Thoracic aorta (tissue), 2 donors: ENCODE data around the gene TRIM63. TPM values are rescaled to one million over a fixed set of nuclear protein-coding genes. Genes with fewer than 3 reads are reported as not detected.

Source experiments
- ATAC-seq: fragments of 150-250 bp; one replicate; pipeline ENCODE4 v1.8.0; 2017; ENCODE audit warnings: low read depth; ENCODE audit not compliant: insufficient number of reproducible peaks, low FRiP score
- DNase-seq: peaks from one replicate; pipeline ENCODE4 v3.0.0-alpha.2; 2020; ENCODE audit warnings: low spot score
- H3K27ac ChIP-seq, 2 donors: fragments of 200-600 bp; sonication (generic); 1 replicate in 1 of 2; 2 replicates in 1 of 2; pipeline ENCODE4 v1.5.1; 2016; ENCODE audit warnings: mild to moderate bottlenecking in 2 of 2, moderate library complexity in 2 of 2
- H3K27me3 ChIP-seq: fragments of 200-600 bp; sonication (generic); replicated peaks from 2 replicates; pipeline ENCODE4 v1.6.0; 2016; ENCODE audit warnings: mild to moderate bottlenecking; ENCODE audit not compliant: insufficient read depth
- H3K36me3 ChIP-seq: fragments of 200-600 bp; sonication (generic); one replicate; pipeline ENCODE4 v1.5.1; 2016
- H3K4me1 ChIP-seq, 2 donors: fragments of 200-600 bp; sonication (generic); 1 replicate in 1 of 2; 2 replicates in 1 of 2; pipeline versions ENCODE4 v1.5.1 to v1.6.0; 2016; ENCODE audit warnings: low read depth in 2 of 2, mild to moderate bottlenecking in 1 of 2; ENCODE audit not compliant: control insufficient read depth in 1 of 2
- H3K4me3 ChIP-seq: fragments of 200-600 bp; sonication (generic); 2 replicates; pipeline ENCODE4 v1.5.1; 2016; ENCODE audit warnings: mild to moderate bottlenecking
- H3K9me3 ChIP-seq: fragments of 200-600 bp; sonication (generic); 2 replicates; pipeline ENCODE4 v1.5.1; 2016
- CTCF ChIP-seq: fragments of 200-600 bp; sonication (generic); IDR thresholded peaks from one replicate; pipeline ENCODE4 v1.5.1; 2019; ENCODE audit warnings: antibody characterized with exemption
- total RNA-seq, 2 donors: library from RNA; depleted of rRNA; stranded (reverse); fragments of >200 nt; gene quantifications; one replicate each; pipeline versions ENCODE4 v1.1.0 to v1.2.3, GENCODE V29; 2016

The TRIM63 gene
- total RNA-seq, 2 donors from 2014 or later: not detected

- Histone ChIP-seq H3K4me1 (no peaks in the 10 kb centered on the region), H3K36me3 (no peaks in the 10 kb centered on the region), H3K27me3 (no peaks in the 10 kb centered on the region), H3K9me3 (no peaks in the 10 kb centered on the region), H3K4me3 (no peak overlapping the region), H3K27ac (no peak overlapping the region)
- ATAC-seq (no peak), DNase-seq (no peak)
- TF ChIP-seq CTCF: no peak
Observed at GRCh38 chr1:26084091-26084561, 16.7 kb upstream of the TRIM63 start.

DNA sequence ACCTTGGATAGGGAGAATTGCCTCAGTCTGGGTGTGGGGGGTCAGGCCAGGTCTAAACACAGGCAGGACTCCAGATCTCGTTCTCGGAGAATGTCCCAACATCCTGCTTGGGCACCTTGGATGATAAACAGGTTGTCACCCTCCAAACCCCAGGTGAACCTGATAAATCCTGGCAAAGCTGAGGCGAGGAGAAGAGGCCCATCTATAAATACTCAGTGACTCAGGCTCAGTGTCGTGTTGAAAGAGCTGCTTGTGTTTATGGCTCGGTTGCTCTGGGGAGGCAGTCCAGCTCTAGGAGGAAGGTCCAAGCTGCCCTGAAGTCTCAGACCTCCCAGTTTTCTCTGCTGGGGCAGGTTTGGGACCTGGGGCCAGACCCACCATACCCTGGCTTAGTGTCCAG is 15.8 kb upstream of the TRIM63 start:
- ATAC-seq (no peak), DNase-seq (no peak)
- no peak for TF ChIP-seq CTCF
- Histone ChIP-seq H3K4me3 (no peak overlapping the region), H3K9me3 (no peaks in the 10 kb centered on the region), H3K36me3 (no peaks in the 10 kb centered on the region), H3K27me3 (no peaks in the 10 kb centered on the region), H3K4me1 (no peaks in the 10 kb centered on the region), H3K27ac (no peak overlapping the region)

DNA sequence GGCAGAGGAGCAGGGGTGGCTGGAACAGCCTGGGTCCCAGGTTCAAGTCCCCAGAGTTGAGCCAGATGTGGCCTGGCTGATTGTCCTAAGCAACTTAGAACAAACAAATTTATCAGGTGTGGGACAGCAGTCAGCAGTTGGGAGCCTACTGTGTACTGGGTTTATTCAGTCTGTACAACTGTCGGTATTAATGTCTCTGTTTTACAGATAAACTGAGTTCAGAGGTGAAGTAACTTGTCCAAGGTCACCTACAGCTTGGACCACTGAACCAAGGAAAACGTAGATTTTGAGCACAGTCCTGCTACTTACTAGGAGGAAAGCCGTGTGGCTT is 14.6 kb upstream of the TRIM63 start:
- H3K36me3 ChIP-seq: no peaks in the 10 kb centered on the region
- no peaks in the 10 kb centered on the region for H3K27me3 ChIP-seq
- no peak for DNase-seq
- H3K27ac ChIP-seq: no peak overlapping the region
- no peaks in the 10 kb centered on the region for H3K4me1 ChIP-seq
- H3K9me3 ChIP-seq: no peaks in the 10 kb centered on the region
- no peak for ATAC-seq
- H3K4me3 ChIP-seq: no peak overlapping the region
- TF ChIP-seq CTCF: no peak

- no peak for TF ChIP-seq CTCF
- Histone ChIP-seq H3K9me3 (no peaks in the 10 kb centered on the region), H3K27ac (no peak overlapping the region), H3K4me3 (no peak overlapping the region), H3K27me3 (no peaks in the 10 kb centered on the region), H3K36me3 (no peaks in the 10 kb centered on the region), H3K4me1 (no peaks in the 10 kb centered on the region)
- DNase-seq (no peak), ATAC-seq (no peak)
Observed at GRCh38 chr1:26081267-26082019, 14.0 kb upstream of the TRIM63 start.

GRCh38 chr1:26079960-26080814 is 12.8 kb upstream of the TRIM63 start:
- no peaks in the 10 kb centered on the region for H3K27me3 ChIP-seq
- no peak for DNase-seq
- H3K27ac ChIP-seq: no peak overlapping the region
- no peaks in the 10 kb centered on the region for H3K4me1 ChIP-seq
- no peaks in the 10 kb centered on the region for H3K9me3 ChIP-seq
- no peak for ATAC-seq
- TF ChIP-seq CTCF: no peak
- no peaks in the 10 kb centered on the region for H3K36me3 ChIP-seq
- H3K4me3 ChIP-seq: no peak overlapping the region
